Spleen (tissue), 11 donors: ENCODE results near the gene CXCR3. TPM values are rescaled to one million over a fixed set of nuclear protein-coding genes. Genes with fewer than 3 reads are reported as not detected.

Source experiments
- DNase-seq: peaks from one replicate; pipeline ENCODE4 v3.0.0-alpha.2; 2020
- H3K27ac ChIP-seq, 8 donors: fragments of 200-600 bp; sonication (generic) in 7 of 8; 1 replicate in 4 of 8; 2 replicates in 4 of 8; pipeline versions ENCODE4 v1.5.0 to v1.8.0; 2016 to 2021; ENCODE audit warnings: inconsistent platforms in 4 of 8, mild to moderate bottlenecking in 4 of 8, moderate library complexity in 1 of 8
- H3K27me3 ChIP-seq, 7 donors: fragments of 200-600 bp; sonication (generic) in 6 of 7; replicated peaks in 1 of 7; 1 replicate in 4 of 7; 2 replicates in 3 of 7; pipeline versions ENCODE4 v1.5.0 to v1.8.0; 2016 to 2021; ENCODE audit warnings: inconsistent platforms in 3 of 7, mild to moderate bottlenecking in 1 of 7
- H3K36me3 ChIP-seq, 6 donors: fragments of 200-600 bp; sonication (generic) in 5 of 6; 1 replicate in 4 of 6; 2 replicates in 2 of 6; pipeline versions ENCODE4 v1.5.0 to v1.8.0; 2016 to 2021; ENCODE audit warnings: inconsistent platforms in 2 of 6
- H3K4me1 ChIP-seq, 6 donors: fragments of 200-600 bp; sonication (generic) in 5 of 6; 1 replicate in 3 of 6; 2 replicates in 3 of 6; pipeline versions ENCODE4 v1.5.0 to v1.8.0; 2016 to 2021; ENCODE audit warnings: inconsistent platforms in 3 of 6
- H3K4me3 ChIP-seq, 8 donors: fragments of 200-600 bp; sonication (generic) in 7 of 8; 1 replicate in 4 of 8; 2 replicates in 4 of 8; pipeline versions ENCODE4 v1.5.0 to v1.8.0; 2016 to 2021; ENCODE audit warnings: inconsistent platforms in 4 of 8, mild to moderate bottlenecking in 4 of 8, moderate library complexity in 2 of 8
- H3K9me3 ChIP-seq, 8 donors: fragments of 200-600 bp; sonication (generic) in 7 of 8; 1 replicate in 4 of 8; 2 replicates in 4 of 8; pipeline versions ENCODE4 v1.5.0 to v1.8.0; 2016 to 2021; ENCODE audit warnings: inconsistent platforms in 4 of 8
- CTCF ChIP-seq, 11 experiments: fragments of 200-600 bp in 7 of 11; fragments of 450-650 bp in 4 of 11; sonication (generic) in 4 of 11; IDR thresholded peaks in 8 of 11; conservative IDR thresholded peaks in 3 of 11; 1 replicate in 7 of 11; 2 replicates in 4 of 11; pipeline versions ENCODE4 v1.4.0 to v1.8.0; 2016 to 2021; ENCODE audit warnings: antibody characterized with exemption in 11 of 11, inconsistent platforms in 4 of 11, mild to moderate bottlenecking in 1 of 11
- POLR2A ChIP-seq, 3 donors: fragments of 450-650 bp; IDR thresholded peaks; one replicate each; pipeline ENCODE4 v1.5.1; 2017; ENCODE audit warnings: antibody characterized with exemption in 3 of 3, mild to moderate bottlenecking in 1 of 3
- POLR2AphosphoS5 ChIP-seq, 3 donors: sonication (generic); formaldehyde crosslinking; IDR thresholded peaks; one replicate each; pipeline ENCODE4 v1.5.1; 2017; ENCODE audit warnings: antibody characterized with exemption in 3 of 3
- WGBS, 5 donors: extraction: QIAGEN DNeasy Blood & Tissue Kit in 3 of 5; methylation state at CpG; one replicate each; pipeline versions ENCODE4 v1.1.5 to v1.1.7; 2013 to 2018; 5-methylcytosine and 5-hydroxymethylcytosine counted together
- intact Hi-C: fragments of 100-400 bp; cut with DNase I; formaldehyde crosslinking; loops from one replicate; pipeline ENCODE4 v1.15.0; 2023; ENCODE audit warnings: low total_unique reads
- polyA plus RNA-seq, 3 donors: library from polyadenylated mRNA; stranded (reverse); fragments of 200-250 nt; gene quantifications; one replicate each; pipeline ENCODE4 v1.2.1, GENCODE V29; 2013
- total RNA-seq, 7 donors: library from RNA; depleted of rRNA in 3 of 7; stranded (reverse); fragments of >200 nt in 3 of 7; fragmentation: NEBNext Ultra II Directional in 4 of 7; extraction: Animal tissue kit (Norgen Biotek cat#: 25700) in 4 of 7; gene quantifications; one replicate each; pipeline versions ENCODE4 v1.1.0 to v1.2.1, GENCODE V29; 2016 to 2021
- donor health status: healthy with polysubstance abuse.
- donor health status: DM: no; HTN: no; CAD: no; lungs with moderate emphysema.
- donor health status: DM: no; HTN: no; CAD: no.
- donor health status: Bipolar disorder and iron deficiency.
- donor health status: healthy.
- donor health status: DM: no; HTN: no; CAD: no.
- donor health status: DM: yes; HTN: yes; CAD: no.

Gene CXCR3
- total and polyA plus RNA-seq, 10 donors = 4.4 to 13.9 (median 8.0) TPM

- 59 to 85% (median 73%) methylated on average over 2 of the region's 2 CpGs for WGBS, 5 donors
- Histone ChIP-seq H3K27ac (peak overlapping the region in 5 of 8 donors; percentile 7 to 72 (median 44)), H3K9me3 (peaks cover 0 to 8% (median 0%) of the 10 kb centered on the region in 8 donors), H3K4me1 (peaks cover 5 to 36% (median 21%) of the 10 kb centered on the region in 6 donors), H3K36me3 (peaks cover 0 to 95% (median 20%) of the 10 kb centered on the region in 6 donors), H3K27me3 (no peaks in the 10 kb centered on the region), H3K4me3 (no peak overlapping the region)
- DNase-seq = no peak
- intact Hi-C loops = no loop called here
- no peak for TF ChIP-seq POLR2AphosphoS5 (IDR thresholded peaks at IDR 0.05)
- TF ChIP-seq POLR2A (IDR thresholded peaks at IDR 0.05) = no peak
- TF ChIP-seq CTCF (IDR thresholded peaks at IDR 0.05 in 8 of 11, conservative IDR thresholded peaks at IDR 0.05 in 3 of 11) = no peak
Measured at GRCh38 chrX:71607488-71607887, 10.8 kb downstream of the CXCR3 start.

- intact Hi-C loops = no loop called here
- WGBS, 5 donors = 31 to 47% (median 39%) methylated on average over 8 to 9 of the region's 9 CpGs
- Histone ChIP-seq H3K4me1 (peaks cover 5 to 36% (median 21%) of the 10 kb centered on the region in 6 donors), H3K4me3 (no peak overlapping the region), H3K36me3 (peaks cover 0 to 95% (median 20%) of the 10 kb centered on the region in 6 donors), H3K27ac (peak overlapping the region in 5 of 8 donors; percentile 7 to 72 (median 44)), H3K9me3 (peaks cover 0 to 8% (median 0%) of the 10 kb centered on the region in 8 donors), H3K27me3 (no peaks in the 10 kb centered on the region)
- TF ChIP-seq CTCF (IDR thresholded peaks at IDR 0.05 in 8 of 11, conservative IDR thresholded peaks at IDR 0.05 in 3 of 11) = no peak
- peak in 1 of 3 donors; percentile 29 for TF ChIP-seq POLR2AphosphoS5 (IDR thresholded peaks at IDR 0.05)
- peak; percentile 56 for DNase-seq
Measured at GRCh38 chrX:71606536-71607216, 11.6 kb downstream of the CXCR3 start.

- no peaks in the 10 kb centered on the region for H3K27me3 ChIP-seq
- H3K36me3 ChIP-seq = peaks cover 0 to 95% (median 16%) of the 10 kb centered on the region in 6 donors
- H3K4me1 ChIP-seq = peaks cover 5 to 36% (median 21%) of the 10 kb centered on the region in 6 donors
- H3K4me3 ChIP-seq = no peak overlapping the region
- intact Hi-C loops = no loop called here
- H3K9me3 ChIP-seq = peaks cover 0 to 8% (median 0%) of the 10 kb centered on the region in 8 donors
- 80 to 97% (median 92%) methylated on average over 5 to 8 of the region's 8 CpGs for WGBS, 5 donors
- TF ChIP-seq POLR2AphosphoS5 (IDR thresholded peaks at IDR 0.05) = no peak
- no peak for TF ChIP-seq POLR2A (IDR thresholded peaks at IDR 0.05)
- DNase-seq = peak; percentile 21
- H3K27ac ChIP-seq = no peak overlapping the region
Measured at GRCh38 chrX:71604796-71605568, 13.3 kb downstream of the CXCR3 start.

GRCh38 chrX:71604141-71604540 lies 14.2 kb downstream of the CXCR3 start:
- Histone ChIP-seq H3K4me3 (no peak overlapping the region), H3K27me3 (no peaks in the 10 kb centered on the region), H3K9me3 (peaks cover 0 to 8% (median 0%) of the 10 kb centered on the region in 8 donors), H3K27ac (no peak overlapping the region), H3K4me1 (peaks cover 5 to 33% (median 20%) of the 10 kb centered on the region in 6 donors), H3K36me3 (peaks cover 0 to 95% (median 16%) of the 10 kb centered on the region in 6 donors)
- TF ChIP-seq CTCF (IDR thresholded peaks at IDR 0.05 in 8 of 11, conservative IDR thresholded peaks at IDR 0.05 in 3 of 11) (no peak), POLR2A (IDR thresholded peaks at IDR 0.05) (no peak), POLR2AphosphoS5 (IDR thresholded peaks at IDR 0.05) (no peak)
- intact Hi-C loops = no loop called here
- 92 to 99% (median 93%) methylated on average over 10 of the region's 10 CpGs for WGBS, 5 donors
- DNase-seq = no peak
